Measurements from ENCODE around the gene DMKN. TPM values are rescaled to one million over a fixed set of nuclear protein-coding genes. Genes with fewer than 3 reads are reported as not detected.

The DMKN gene
- total and polyA plus RNA-seq, 2 of the 4 experiments (the other 2 are of a cell fraction) = 0.36 to 2.4 TPM

DNA sequence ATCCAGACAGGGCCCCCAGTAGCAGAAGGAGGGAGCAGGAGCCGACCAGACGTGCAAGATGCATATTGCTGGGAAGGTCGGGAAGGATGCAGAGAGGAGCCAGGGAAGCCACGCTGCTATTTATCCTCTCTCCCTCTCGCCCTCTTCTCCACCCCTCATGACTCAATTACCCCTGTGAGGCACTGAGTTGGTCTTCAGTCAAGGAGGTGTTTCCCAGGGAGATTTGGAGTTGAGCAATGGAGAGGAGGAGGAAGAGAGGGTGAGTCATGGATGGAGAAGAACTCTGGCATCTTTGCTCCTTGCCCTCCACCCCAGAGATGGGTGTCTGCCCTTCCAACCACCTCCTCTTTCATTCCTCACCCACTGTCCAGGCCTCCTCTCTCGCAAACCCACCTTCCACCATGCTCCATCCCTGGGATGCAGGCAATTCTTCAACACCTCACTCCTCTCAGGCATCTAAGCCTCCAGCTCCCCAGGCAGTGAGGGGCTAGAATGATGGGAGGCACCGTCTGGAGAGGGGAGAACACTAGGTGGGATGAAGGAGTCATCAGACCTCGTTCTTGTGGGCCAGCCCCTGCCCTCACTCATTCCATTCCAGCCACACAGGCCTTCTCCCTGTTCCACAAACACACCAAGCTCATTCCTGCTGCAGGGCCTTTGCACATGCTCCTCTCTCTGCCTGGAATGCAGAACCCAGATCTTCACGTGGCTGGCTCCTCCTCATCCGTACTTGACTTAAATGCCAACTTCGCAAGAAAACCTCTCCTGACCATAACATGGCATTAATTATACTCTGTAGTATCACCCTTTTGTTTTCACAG, 15.0 kb upstream of the DMKN start, which contains the start of gene SBSN:
Gene SBSN (minus strand): TSS at position 94 of the 821 bp plus-strand sequence. CDS start 30 bp downstream, at position 64.
- no peak within 1 kb of the TSS for H3K4me3 ChIP-seq (ENCODE audit: insufficient read depth, low read depth, low read length)
- H3K27ac ChIP-seq (ENCODE audit: insufficient read depth, low read length) = no peak within 1 kb of the TSS
- in situ Hi-C loops (cut with MboI; ENCODE audit: low sequenced_read_pairs) = no loop called here

More for the DNA sequence above, 15.0 kb upstream of the DMKN start, which contains the start of gene SBSN:
- DNase-seq (peak; percentile 84), ATAC-seq (ENCODE audit: low read depth) (peak; percentile 78)
- Histone ChIP-seq H4K5ac (ENCODE audit: low read depth, low read length) (no peak within 1 kb of the TSS), H3K9me1 (ENCODE audit: insufficient read depth, low read length) (peaks cover 13% of the 10 kb centered on the region), H3K9me3 (ENCODE audit: control insufficient read depth, insufficient read depth, low read length) (no peaks in the 10 kb centered on the region), H2BK15ac (ENCODE audit: low read depth, low read length) (0 out of 3 replicates have a peak within 1 kb of the TSS, but pooled peaks have one; percentile 17), H2BK20ac (ENCODE audit: low read depth, low read length) (peak within 1 kb of the TSS; percentile 35; the same call in 1 of the 2 replicates), H2AK5ac (ENCODE audit: low read depth, low read length) (peak within 1 kb of the TSS; percentile 68; the same call in 1 of the 2 replicates), H3K14ac (replicated peaks; ENCODE audit: low read depth, low read length) (0 out of 2 replicates have a peak within 1 kb of the TSS, but pooled peaks have one; percentile 10), H3K4me2 (ENCODE audit: low read depth, low read length) (no peak within 1 kb of the TSS), H3K36me3 (ENCODE audit: control insufficient read depth, insufficient read depth, low read length) (no peaks in the 10 kb centered on the region), H2AK9ac (replicated peaks; ENCODE audit: low read depth, low read length, poor library complexity) (peak within 1 kb of the TSS; percentile 89), H4K8ac (ENCODE audit: low read depth in 2 of 2, low read length in 2 of 2) (0 out of 4 replicates have a peak within 1 kb of the TSS, but pooled peaks of 1 of the 2 experiments have one; percentile 1), H3K4ac (ENCODE audit: low read depth, low read length) (peak within 1 kb of the TSS; percentile 65), H2BK120ac (ENCODE audit: low read depth, low read length) (peak within 1 kb of the TSS; percentile 60), H2BK5ac (ENCODE audit: low read depth, low read length, poor library complexity, severe bottlenecking) (peak within 1 kb of the TSS; percentile 47), H3K9ac (ENCODE audit: low read depth, low read length) (no peak within 1 kb of the TSS), H3K23ac (ENCODE audit: low read depth, low read length) (0 out of 2 replicates have a peak within 1 kb of the TSS, but pooled peaks have one; percentile 42), H4K20me1 (ENCODE audit: insufficient read depth, low read length) (no peaks in the 10 kb centered on the region), H3K79me1 (ENCODE audit: low read depth in 1 of 2, low read length in 2 of 2) (no peaks in the 10 kb centered on the region), H3K4me1 (ENCODE audit: control insufficient read depth, insufficient read depth, low read length) (peaks cover 6% of the 10 kb centered on the region), H4K91ac (ENCODE audit: insufficient read depth, low read depth, low read length) (peak within 1 kb of the TSS; percentile 24; the same call in 1 of the 2 replicates), H3K56ac (ENCODE audit: extremely low read depth, insufficient read depth, low read length) (no peak within 1 kb of the TSS), H2AFZ (replicated peaks; ENCODE audit: low read length, poor library complexity) (peak within 1 kb of the TSS; percentile 75), H3K27me3 (ENCODE audit: control insufficient read depth, insufficient read depth, low read length) (peaks cover 12% of the 10 kb centered on the region), H3K18ac (ENCODE audit: low read depth, low read length) (no peak within 1 kb of the TSS)
- TF ChIP-seq RFX5 (IDR thresholded peaks at IDR 0.05; ENCODE audit: low read depth, low read length) (no peak), MXI1 (IDR thresholded peaks at IDR 0.05; ENCODE audit: borderline replicate concordance, low read depth, low read length) (no peak), RCOR1 (IDR thresholded peaks at IDR 0.05; ENCODE audit: insufficient replicate concordance, low read length) (no peak), MAZ (IDR thresholded peaks at IDR 0.05; ENCODE audit: borderline replicate concordance, low read depth, low read length) (peak; percentile 47; the same call in 1 of the 2 replicates), CEBPB (IDR thresholded peaks at IDR 0.05; ENCODE audit: low read depth, low read length) (peak; percentile 97), FOS (IDR thresholded peaks at IDR 0.05; ENCODE audit: low read depth, low read length) (peak; percentile 68), RAD21 (IDR thresholded peaks at IDR 0.05; ENCODE audit: low read length) (no peak)
- ChIA-PET CTCF (no interaction called here), POLR2A (ENCODE audit: unreplicated experiment) (no interaction called here)
- intact Hi-C loops (cut with micrococcal nuclease) = no loop called here
- WGBS, 2 experiments (ENCODE audit: extremely low coverage in 2 of 2, insufficient read length in 1 of 2) = no CpG with 5 or more reads among the region's 11 CpGs
- dilution Hi-C loops (cut with HindIII; ENCODE audit: low sequenced_read_pairs, unreplicated experiment) = no loop called here
- BruUV-seq (replicated peaks) = no TSS peak

Data from IMR-90 (cell line).